Activated CD4-positive, CD25-positive, alpha-beta regulatory T cell treated with anti-CD3 and anti-CD28 coated beads, Interleukin-2, amount 50 U/mL, for 16 hours (primary cell): ENCODE results near the gene PDZRN3.
"Not testable (repeated sequence)": the region's sequence is repeated elsewhere in the genome, so short reads cannot be mapped to it uniquely, and the experiment has no call there.

Experiments
- DNase-seq: peaks from one replicate; pipeline ENCODE4 v3.0.0-alpha.2; 2020; ENCODE audit warnings: low read depth, low spot score

Gene PDZRN3

DNA sequence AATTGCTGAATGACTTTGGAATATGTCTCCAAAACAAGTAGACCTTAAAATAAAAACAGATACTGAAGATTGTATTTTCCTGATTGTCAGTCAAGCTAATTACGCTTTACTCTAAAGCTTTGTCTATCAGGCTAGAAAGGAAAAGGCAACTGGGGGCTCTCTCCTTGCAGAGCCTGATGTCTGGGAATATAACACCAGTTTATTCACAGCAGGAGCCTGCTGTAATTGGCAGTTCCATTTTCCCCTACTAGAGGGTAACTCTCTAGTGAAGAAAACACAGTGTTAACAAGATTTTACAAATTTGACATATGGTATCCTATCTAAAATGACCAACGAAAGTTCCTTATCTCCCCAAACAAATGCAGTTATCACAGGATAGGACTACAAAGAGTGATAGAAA, 158.8 kb downstream of the PDZRN3 start:
- DNase-seq = no peak

DNA sequence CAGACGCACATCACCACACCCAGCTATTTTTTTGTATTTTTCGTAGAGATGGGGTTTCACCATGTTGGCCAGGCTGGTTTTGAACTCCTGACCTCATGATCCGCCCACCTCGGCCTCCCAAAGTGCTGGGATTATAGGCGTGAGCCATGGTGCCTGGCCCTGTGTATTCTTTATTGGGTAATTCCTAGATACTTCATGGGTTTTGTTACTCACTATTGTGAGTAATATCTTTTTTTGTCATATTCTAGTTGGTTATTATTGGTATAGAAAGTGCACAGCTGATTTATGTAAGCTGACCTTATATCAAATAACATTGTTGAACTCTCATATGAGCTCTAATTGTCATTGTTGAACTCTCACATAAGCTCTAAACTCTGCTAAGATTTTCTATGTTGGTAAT, 160.6 kb downstream of the PDZRN3 start:
- not testable (repeated sequence) for DNase-seq

DNA sequence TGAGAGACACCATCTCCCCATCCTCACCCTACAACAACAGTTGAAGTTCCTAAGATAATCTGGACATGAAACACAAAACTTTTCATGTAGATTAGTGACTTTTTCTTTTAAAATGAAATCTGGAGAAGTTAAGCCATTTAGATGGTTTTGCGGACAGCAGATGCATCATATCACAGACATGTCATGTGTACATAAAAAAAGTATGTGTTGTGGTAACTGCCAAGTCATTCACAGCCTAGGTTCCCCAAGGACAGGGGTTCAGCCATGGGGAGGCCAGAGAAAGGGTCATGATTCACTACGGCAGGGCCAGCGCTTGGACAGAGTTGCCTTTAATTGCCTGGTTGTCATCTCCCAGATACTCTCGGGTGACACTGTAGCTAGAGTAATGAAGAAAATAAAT, 163.2 kb downstream of the PDZRN3 start:
- DNase-seq = no peak

DNA sequence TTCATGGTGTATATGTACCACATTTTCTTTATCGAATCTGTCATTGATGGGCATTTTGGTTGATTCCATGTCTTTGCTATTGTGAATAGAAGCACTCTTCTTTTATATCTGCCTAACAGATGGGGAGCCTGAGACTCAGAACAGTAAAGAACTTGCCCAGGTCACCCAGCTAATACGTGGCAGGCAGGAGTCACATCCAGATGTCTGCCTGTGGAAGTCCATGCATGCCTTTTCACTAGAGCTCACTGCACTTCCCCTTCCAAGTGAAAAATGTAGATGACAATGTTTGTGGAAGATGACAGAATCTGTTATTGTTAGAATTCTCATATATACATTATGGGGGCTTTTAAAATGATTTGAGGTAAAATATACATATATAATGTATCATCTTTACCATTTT, 165.0 kb downstream of the PDZRN3 start:
- DNase-seq = no peak

DNA sequence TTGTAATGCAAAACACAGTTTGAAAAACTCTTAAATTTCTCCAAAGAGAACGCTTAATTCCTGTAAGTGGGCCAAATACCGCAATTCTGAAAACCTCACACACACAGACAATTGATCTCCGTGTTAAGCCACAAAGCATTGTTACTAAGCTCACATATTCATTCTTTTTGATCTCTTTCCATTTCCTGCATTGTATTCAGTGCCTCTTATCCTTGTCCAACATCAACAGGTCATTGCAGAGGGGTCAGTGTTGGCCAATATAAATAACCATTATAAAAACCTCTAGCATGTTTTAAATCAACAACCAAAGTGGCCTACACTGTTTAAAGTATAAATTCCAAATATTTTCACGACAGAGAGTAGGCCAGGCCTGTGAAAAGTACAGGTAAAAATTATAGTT, 171.1 kb downstream of the PDZRN3 start:
- no peak for DNase-seq

DNA sequence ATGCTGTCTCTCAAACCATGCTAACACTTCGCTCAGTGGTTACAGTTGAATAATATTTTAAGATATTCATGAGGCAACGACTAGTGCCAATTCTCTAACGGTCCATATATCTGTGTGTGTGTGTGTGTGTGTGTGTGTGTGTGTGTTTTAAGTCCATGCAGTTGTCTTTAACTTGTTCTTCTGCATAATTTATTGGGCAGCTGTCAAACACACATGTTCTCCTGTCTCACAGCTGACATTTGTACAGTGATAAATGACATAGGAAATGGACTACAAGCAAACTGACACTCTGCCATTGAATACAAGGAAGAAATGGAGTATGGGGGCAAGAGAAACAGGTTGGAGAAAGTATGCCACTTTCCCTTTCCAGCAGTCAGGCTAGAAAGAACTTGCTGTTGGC, 172.0 kb downstream of the PDZRN3 start:
- no peak for DNase-seq

DNA sequence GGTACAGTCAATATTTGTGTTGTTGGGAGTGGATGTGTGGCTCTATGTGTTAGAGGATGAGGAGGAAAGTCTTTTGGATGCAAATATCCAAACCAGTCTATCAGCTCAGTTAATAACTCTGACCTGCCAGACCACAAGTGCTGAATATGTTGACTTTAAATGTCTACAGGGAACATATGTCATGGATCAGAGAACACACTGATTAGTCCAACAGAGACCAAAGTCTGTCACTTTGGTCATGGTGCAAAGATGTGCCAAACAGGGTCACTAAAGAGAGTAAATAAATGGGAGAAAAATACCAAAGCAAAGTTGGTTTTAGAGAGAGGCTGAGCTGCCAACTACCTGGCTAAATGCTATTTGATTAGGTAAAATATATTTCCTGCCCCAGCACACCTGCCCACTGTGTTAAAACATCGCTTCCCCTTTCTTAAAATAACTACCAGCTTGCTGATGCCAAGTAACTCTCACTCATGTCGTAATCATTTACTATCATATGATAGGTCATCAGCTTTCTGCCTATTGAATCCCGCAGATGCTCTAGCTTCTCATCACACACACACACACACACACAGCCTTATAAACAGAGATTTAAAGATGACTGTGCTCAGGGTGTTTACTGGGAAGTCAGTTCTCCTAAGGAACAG, 173.3 kb downstream of the PDZRN3 start:
- no peak for DNase-seq

DNA sequence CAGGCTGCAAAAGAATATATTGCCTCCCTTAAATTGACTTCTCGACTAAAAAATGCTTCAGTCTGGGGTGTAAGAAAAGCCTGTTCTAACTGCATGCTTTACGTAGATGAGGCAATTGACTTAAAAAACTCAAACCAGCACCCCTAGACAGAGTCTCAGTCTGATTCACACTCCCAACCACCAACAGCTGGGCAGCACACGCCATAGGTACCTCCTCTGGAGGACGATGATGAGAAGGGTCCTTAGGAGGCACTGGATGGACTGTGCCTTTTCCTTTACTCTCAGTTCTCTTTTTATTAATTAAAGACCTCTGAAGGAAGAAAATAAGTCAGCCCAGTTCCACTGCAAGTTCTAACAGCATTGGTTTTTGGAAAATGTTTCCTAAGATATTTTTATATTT, 175.0 kb downstream of the PDZRN3 start:
- no peak for DNase-seq

DNA sequence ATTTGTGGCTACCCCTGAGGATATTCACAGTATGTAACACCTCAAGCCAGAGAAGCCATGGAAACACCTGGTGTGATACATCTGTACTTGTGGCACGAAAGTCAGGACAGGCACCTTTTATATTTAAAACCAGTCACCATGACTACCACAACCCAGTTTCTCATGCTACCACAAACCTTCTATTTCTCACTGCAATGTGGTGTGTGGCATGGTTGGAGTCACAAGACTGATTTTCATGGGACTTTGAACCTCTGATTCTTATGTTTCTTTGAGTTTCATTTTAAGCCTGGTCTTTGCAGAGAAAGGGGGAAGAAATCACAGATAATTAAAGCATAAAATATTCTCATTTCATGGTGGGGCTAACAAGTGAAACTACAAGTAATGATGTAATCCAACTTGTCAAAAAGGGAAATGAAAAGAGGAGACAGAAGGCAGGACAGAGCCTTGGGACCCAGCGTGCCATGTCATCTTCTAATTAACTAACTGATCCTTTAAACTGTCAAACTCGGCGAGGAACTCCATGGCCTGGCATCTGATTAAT, 175.9 kb downstream of the PDZRN3 start:
- DNase-seq = no peak

DNA sequence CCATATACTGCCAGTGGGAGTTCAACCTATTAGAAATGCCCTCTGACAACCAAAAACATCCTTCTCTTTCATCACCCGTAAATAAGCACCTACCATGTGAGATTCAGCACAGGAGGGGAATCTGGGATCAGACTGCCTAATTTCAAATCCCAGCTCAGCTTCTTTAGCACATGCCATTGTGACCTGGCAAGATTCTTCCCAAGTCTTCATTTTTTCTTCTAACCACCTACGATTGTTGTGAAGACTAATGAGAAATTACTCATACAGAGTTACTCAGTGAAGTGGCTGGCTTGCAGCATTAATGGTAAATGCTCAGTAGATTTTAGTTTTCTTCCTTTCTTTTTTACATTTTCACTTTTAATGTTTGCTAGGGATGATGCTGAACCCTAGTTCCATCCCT, 176.7 kb downstream of the PDZRN3 start:
- DNase-seq = no peak

DNA sequence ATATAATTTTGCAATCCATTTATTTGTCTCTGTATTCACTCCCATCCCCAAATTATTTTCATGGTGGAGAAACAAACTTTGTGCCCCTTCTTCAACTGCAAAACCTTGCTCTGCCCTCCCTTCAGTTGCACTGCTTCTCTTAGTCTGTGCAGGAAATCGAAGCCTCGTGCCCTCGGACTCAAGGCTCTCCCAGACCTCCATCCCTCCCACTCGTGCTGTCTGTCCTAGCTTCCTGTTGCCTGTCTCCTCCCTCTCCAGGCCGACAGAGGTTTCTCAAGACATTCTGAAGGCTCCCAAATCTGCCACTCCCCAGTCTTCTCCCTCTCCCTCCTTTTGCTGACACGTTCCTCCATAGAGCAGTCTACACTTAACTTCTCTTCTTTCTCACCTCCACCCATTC, 177.6 kb downstream of the PDZRN3 start:
- no peak for DNase-seq

DNA sequence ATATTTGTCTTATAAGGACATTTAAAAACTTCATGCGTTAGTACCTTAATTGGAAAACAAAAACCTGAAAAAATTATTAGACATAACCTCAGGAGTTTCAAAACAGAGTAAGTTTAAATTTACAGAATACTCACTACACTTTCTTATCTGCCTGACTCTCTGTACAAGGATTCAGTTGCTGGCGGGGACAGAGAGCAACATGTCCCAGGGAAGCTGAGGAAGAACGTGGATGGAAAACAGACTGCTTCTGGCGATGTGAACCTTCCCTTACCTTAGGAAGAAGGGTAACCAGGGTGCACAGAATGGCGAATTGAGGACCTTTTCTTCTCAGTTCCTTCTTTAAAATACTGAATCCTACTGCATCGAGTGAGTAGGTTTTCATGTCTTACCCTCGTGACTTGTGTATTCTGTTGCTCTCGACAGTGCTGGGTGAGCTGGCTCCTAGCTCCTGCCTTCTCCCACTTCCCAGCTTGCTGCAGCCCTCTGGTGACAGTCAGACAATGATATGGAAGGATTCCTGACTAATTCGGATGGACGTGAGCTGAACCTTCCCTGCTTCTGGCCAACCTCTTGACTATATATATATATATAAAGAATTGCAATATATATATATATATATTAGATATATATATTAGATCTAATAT, 178.2 kb downstream of the PDZRN3 start:
- DNase-seq = no peak

DNA sequence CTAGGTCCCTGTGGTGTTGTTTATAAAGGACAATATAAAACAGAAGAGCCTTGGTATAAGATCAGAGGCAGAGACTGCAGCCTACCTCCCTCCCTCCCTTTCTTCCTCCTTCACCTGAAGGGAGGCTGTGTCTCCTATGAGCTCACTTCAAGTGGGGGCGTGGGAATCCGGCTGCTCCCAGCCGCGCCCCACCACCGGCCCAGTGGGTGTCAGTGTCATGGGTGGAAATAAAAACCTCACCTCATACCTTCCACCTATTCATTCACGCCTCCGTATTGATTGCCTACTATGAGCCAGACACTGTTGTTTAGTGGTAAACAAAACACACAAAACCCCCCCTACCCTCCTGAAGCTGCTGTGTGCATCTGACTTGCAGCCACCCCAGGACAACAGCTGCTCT, 181.9 kb downstream of the PDZRN3 start:
- no peak for DNase-seq

DNA sequence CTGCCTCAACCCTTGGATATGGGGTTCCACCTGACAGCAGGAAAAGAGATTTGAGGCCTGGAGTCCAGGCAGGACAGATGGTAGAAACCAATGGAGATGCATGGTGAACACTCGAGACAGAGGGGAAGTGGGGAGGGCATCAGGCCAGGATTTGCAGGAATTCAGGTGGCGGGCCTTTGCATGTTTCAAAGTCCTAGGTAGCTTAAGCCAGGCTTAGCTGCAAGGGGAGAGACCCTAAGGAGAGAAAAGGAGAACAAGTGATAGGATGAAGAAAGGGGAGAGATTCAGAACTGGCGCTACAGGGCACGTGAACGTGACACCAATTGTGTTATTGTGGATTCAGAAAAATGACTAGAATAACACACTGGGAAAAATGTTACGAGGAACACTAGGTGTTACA, 182.6 kb downstream of the PDZRN3 start:
- DNase-seq = no peak

DNA sequence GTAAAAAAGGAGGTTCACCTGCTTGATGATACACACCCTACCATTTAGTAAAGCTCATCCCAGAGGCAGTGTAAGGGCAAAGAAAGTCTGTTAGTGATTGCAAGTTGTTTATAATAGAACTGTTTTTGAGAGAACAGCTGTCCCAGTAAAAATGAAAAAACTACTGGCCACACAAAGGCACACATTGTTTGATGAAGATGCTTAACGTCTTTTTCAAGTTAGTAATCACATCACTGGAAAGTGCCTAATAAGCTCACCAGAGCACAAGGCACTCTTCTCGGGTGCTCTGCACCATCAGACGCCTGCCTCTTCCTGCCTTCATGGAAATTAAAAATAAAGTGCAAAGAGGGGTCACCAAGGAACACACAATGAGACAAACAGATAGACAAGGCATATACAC, 186.9 kb downstream of the PDZRN3 start:
- DNase-seq = no peak

DNA sequence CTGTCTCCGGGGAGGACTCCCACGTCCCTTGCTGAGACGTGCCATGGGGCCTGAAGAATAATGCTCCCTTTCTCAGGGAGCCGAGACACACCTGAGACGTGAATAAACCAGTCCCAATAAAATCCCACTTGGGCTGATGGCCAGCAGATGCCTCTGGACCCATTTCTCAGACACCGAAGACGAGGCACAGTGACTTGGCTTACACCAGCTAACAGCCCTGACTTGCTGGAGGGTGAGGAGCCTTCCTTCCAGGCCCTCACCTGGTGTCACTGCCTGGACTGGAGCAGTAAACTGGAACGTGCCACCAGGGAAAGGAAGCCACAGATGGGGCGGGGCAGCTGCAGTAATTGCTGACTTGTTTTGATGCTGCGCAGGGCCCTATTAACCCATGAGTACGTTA, 189.7 kb downstream of the PDZRN3 start:
- no peak for DNase-seq

DNA sequence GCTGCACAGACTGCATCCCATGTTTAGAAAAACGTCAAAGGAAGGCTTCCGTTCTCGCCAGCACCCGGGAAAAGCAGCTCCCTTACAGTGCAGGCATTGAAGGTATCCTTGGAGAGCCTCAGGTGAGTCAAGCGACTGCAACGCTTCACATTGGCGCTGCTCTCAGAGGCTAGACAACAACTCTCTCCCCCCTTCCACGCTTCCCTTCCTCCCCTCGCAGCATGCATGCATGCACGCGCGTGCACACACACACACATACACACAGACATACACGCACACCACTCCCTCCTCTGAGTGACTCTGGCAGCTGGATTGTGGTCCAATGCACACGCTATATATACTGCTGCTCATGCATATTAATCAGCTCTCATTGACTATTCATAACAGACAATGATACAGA, 191.1 kb downstream of the PDZRN3 start:
- DNase-seq = no peak

DNA sequence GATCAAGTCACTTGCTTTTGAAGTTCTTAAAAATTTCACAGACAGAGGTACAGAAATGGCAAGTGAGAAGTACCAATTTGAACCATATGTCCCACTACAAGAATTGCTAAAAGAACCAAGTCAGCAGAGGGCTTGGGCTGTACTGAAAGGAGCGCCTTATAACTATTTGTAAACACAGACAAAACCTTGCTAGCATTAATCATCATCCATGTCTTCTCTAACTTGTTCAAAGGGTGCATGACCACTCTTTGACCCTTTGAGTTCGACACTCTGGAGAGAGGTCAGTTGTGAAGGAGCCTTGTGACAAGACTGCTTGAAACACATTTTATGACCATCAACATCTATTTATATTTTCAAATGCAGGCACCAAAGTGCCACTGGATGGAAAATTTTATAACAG, 191.7 kb downstream of the PDZRN3 start:
- no peak for DNase-seq

DNA sequence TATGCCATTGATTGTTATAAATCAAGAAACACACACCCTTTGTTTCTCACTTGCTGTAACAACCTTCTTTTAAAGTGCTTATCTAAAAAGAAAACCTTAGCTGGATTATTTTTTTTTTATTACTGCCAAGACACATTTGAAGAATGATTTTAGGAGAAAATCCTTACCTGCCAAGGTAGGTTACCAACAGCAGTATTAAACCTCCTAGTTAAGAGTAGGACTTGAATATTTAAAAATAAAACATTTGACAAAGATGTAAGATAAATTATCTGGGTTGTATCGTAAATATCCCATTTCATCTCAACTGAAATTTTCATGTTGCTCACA, 192.1 kb downstream of the PDZRN3 start:
- DNase-seq = no peak

DNA sequence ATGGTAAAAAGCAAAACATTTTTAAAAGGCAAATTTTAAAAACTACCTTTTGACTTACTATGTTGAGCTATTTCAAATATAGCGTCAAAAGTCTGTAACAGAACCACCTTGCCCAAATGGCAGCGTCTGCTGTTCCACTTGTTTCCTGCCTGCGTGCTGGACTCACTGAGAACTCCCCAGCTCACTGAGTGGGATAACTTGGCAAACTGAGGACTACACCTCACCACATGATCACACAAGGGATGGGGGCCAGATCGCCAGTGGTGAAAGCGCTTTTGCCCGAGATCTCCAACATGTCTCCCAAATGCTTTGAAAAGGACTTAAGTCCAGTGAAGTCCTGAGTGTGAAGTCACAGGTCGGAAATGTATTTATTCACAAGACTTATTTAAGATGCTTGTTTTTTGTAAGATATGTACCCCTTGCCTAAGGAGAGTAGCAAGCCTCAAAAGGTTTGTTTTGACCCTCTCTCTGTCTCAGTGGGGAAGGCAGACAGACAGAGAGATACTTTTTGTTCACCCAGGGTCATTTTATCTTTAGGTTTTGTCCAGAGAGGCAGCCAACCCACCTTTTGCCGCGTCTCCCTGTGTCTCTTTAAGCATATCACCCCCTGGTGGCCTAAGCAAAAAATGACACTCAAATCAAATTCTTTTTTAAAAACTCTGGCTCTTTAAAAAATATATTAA, 192.6 kb downstream of the PDZRN3 start:
- no peak for DNase-seq

DNA sequence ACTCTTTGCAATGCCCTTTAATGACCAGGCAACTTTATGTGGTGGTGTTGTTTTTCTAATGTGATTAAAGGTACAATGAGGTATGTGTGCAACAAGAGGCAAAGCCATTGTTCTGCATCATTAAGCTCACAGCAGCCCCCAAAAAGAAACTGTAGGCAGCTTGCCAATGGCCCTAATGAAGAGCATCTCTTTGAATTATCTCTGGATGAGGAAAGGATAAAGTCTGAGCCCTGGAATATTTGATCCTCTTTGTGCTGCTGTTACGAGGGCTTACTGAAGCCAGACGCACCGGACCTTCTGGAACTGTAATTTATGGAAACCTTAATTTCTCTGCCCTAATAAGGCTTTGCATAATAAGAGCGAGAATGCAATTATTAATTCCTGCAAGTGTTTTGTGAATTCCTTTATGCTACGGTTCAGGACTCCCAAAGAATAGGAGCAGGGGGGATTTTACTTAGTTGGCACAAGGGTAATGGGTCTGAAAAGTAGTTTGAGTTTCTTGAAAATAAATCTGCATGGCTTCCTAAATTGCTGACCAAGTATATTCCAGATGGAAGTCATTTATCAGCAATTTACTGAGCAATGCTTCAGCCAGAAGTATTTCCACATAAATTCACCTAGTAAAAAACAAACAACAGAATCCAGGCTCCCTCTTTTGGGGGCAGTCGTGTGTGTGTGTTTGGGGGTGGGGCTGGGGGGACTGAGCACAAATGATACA, 193.4 kb downstream of the PDZRN3 start:
- no peak for DNase-seq

DNA sequence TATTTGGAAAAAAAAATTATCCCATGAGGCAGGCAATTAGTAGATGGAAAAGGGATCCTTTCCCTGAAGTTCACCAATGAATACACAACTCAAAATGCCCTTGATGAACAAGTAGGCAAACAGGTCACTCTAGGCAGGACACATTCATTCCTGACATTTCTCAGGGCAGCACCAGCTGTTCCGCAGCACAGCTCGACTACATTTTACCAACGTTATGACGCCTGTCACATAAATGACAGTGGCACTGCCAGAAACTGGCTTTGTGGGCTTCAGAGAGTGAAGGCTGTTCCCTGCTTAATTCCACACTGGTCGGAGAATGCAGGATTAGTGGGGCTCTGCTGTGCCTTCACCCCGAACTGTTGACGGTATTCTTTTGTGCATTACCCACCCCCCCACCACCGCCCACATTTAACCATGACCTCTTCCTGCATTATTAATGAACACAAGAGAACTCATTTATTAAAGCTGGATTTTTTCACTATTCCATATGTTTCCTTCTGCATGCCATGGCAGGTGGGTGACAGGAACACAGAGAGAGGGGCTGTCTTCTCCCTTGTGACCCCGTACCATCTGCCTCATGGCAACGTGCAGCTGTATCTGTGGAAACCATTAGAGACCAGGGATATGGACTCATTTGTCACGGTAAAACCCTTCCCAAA, 197.6 kb downstream of the PDZRN3 start:
- DNase-seq = no peak
